Thyroid gland (tissue), 4 donors: ENCODE data around the gene DMD.

Experiments
- POLR2A ChIP-seq, 2 donors: fragments of 450-650 bp; IDR thresholded peaks; one replicate each; pipeline ENCODE4 v1.6.1; 2017; ENCODE audit warnings: antibody characterized with exemption in 2 of 2, mild to moderate bottlenecking in 2 of 2, moderate library complexity in 1 of 2
- TF ChIP-seq, protein P1 (sequence below), 6 experiments: fragments of 200-600 bp in 3 of 6; fragments of 450-650 bp in 3 of 6; sonication (generic) in 3 of 6; IDR thresholded peaks; one replicate each; pipeline ENCODE4 v1.5.1; 2016 to 2019; ENCODE audit warnings: antibody characterized with exemption in 6 of 6, mild to moderate bottlenecking in 2 of 6, inconsistent platforms in 1 of 6, moderate library complexity in 1 of 6

DNA sequence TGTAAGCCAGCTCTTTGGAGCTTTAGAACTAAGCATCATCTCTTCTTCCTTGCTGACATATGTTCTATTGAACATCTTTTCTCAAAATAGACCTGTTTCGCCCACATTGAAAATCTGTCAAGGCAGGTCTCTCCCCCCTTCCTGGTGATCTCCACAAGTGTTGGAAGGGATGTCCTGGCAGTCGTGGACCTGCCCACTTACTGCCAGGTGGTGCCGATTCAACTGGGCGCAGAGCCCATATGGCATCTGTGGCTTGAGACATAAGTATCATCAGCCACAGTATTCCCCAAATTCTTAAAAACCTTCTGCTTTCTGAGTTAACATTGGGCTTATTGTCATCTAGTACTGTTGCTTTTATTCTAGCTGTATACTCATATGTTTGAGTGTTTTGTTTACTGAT lies 1170.2 kb downstream of the DMD start:
- TF ChIP-seq, protein P1, sequence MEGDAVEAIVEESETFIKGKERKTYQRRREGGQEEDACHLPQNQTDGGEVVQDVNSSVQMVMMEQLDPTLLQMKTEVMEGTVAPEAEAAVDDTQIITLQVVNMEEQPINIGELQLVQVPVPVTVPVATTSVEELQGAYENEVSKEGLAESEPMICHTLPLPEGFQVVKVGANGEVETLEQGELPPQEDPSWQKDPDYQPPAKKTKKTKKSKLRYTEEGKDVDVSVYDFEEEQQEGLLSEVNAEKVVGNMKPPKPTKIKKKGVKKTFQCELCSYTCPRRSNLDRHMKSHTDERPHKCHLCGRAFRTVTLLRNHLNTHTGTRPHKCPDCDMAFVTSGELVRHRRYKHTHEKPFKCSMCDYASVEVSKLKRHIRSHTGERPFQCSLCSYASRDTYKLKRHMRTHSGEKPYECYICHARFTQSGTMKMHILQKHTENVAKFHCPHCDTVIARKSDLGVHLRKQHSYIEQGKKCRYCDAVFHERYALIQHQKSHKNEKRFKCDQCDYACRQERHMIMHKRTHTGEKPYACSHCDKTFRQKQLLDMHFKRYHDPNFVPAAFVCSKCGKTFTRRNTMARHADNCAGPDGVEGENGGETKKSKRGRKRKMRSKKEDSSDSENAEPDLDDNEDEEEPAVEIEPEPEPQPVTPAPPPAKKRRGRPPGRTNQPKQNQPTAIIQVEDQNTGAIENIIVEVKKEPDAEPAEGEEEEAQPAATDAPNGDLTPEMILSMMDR (IDR thresholded peaks at IDR 0.05), result no peak
- no peak for TF ChIP-seq POLR2A (IDR thresholded peaks at IDR 0.05)
